ENCODE data around the gene RABGAP1L.
"Not testable (repeated sequence)": the region's sequence is repeated elsewhere in the genome, so short reads cannot be mapped to it uniquely, and the experiment has no call there.

RABGAP1L gene

DNA sequence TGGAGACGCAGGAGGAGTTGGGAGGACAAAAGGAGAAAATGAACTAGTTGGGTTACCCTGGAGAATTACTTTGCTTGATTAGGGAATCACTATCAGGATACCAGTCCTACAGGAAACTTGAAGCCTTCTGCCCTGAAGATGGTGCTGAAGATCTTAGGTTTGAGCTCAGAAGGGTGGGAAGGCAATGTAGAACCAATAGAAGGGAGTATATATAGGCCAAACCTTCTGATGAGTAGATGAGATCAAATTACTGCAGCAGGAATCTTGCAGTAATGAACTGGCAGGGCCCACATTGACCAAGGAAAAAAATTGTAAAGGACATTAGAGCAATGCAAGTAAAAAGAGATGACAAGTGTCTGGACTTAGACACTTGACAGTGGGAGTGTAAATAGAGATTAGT, 724.1 kb downstream of the RABGAP1L start:
- TF ChIP-seq, protein P1, sequence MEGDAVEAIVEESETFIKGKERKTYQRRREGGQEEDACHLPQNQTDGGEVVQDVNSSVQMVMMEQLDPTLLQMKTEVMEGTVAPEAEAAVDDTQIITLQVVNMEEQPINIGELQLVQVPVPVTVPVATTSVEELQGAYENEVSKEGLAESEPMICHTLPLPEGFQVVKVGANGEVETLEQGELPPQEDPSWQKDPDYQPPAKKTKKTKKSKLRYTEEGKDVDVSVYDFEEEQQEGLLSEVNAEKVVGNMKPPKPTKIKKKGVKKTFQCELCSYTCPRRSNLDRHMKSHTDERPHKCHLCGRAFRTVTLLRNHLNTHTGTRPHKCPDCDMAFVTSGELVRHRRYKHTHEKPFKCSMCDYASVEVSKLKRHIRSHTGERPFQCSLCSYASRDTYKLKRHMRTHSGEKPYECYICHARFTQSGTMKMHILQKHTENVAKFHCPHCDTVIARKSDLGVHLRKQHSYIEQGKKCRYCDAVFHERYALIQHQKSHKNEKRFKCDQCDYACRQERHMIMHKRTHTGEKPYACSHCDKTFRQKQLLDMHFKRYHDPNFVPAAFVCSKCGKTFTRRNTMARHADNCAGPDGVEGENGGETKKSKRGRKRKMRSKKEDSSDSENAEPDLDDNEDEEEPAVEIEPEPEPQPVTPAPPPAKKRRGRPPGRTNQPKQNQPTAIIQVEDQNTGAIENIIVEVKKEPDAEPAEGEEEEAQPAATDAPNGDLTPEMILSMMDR (IDR thresholded peaks at IDR 0.05; ENCODE audit: low read depth, low read length, missing control alignments) = no peak
- DNase-seq (ENCODE audit: low read depth) = no peak
- H3K4me3 ChIP-seq (ENCODE audit: low read depth, low read length) = no peak overlapping the region

DNA sequence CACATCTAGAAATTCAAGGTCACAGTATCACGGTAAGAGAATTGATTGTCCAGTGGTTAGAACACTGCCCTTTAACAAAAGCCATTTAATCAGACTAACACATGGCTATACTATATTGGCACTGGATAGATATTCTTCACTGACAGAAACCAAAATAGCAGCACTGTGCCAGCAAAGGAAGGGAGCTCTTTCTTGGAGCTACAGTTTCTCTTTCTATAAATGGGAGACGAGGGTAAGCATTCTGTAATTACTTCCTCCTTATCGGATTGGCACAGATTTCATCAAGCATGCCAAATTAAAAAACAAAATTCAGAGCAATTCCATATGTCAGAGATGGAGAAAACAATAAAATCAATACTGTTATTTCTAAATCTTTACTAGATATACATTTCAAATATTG, 724.7 kb downstream of the RABGAP1L start:
- no peak overlapping the region for H3K4me3 ChIP-seq (ENCODE audit: low read depth, low read length)
- TF ChIP-seq, protein P1 (IDR thresholded peaks at IDR 0.05; ENCODE audit: low read depth, low read length, missing control alignments) = no peak
- no peak for DNase-seq (ENCODE audit: low read depth)

GRCh38 chr1:174884566-174884965, 725.2 kb downstream of the RABGAP1L start:
- no peak for DNase-seq (ENCODE audit: low read depth)
- no peak overlapping the region for H3K4me3 ChIP-seq (ENCODE audit: low read depth, low read length)
- TF ChIP-seq, protein P1 (IDR thresholded peaks at IDR 0.05; ENCODE audit: low read depth, low read length, missing control alignments) = no peak

GRCh38 chr1:174890024-174890423, 730.7 kb downstream of the RABGAP1L start:
- H3K4me3 ChIP-seq (ENCODE audit: low read depth, low read length) = no peak overlapping the region
- no peak for DNase-seq (ENCODE audit: low read depth)
- TF ChIP-seq, protein P1 (IDR thresholded peaks at IDR 0.05; ENCODE audit: low read depth, low read length, missing control alignments) = no peak

GRCh38 chr1:174892016-174892415, 732.7 kb downstream of the RABGAP1L start:
- DNase-seq (ENCODE audit: low read depth) = no peak
- TF ChIP-seq, protein P1 (IDR thresholded peaks at IDR 0.05; ENCODE audit: low read depth, low read length, missing control alignments) = no peak
- no peak overlapping the region for H3K4me3 ChIP-seq (ENCODE audit: low read depth, low read length)

GRCh38 chr1:174894117-174894762, 734.9 kb downstream of the RABGAP1L start:
- DNase-seq (ENCODE audit: low read depth) = no peak
- H3K4me3 ChIP-seq (ENCODE audit: low read depth, low read length) = no peak overlapping the region
- TF ChIP-seq, protein P1 (IDR thresholded peaks at IDR 0.05; ENCODE audit: low read depth, low read length, missing control alignments) = no peak

DNA sequence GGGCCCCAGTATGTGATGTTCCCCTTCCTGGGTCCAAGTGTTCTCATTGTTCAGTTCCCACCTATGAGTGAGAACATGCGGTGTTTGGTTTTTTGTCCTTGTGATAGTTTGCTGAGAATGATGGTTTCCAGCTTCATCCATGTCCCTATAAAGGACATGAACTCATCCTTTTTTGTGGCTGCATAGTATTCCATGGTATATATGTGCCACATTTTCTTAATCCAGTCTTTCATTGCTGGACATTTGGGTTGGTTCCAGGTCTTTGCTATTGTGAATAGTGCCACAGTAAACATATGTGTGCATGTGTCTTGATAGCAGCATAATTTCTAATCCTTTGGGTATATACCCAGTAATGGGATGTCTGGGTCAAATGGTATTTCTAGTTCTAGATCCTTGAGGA, 736.3 kb downstream of the RABGAP1L start:
- not testable (repeated sequence) for H3K4me3 ChIP-seq (ENCODE audit: low read depth, low read length); DNase-seq (ENCODE audit: low read depth)

Measured in GM12864 (cell line).